Middle frontal gyrus (tissue), 1 donor: ENCODE data around the gene ARMCX5.
A peak's percentile ranks its signal among the peaks of the same experiment; 100 is the strongest.

Experiments
- DNase-seq: peaks from one replicate; pipeline ENCODE4 v3.0.0-alpha.2; 2015; ENCODE audit warnings: low spot score; ENCODE audit errors: extremely low spot score

The ARMCX5 gene

GRCh38 chrX:102599084-102599950 lies at the start of gene ARMCX5:
Gene ARMCX5, plus strand, starts transcription at chrX:102599515. Its CDS starts 2,627 bp downstream, at chrX:102602142.
- peak; percentile 71 for DNase-seq

GRCh38 chrX:102558607-102559006 lies 40.7 kb upstream of the ARMCX5 start:
- DNase-seq = no peak

- DNase-seq = no peak
Observed at GRCh38 chrX:102560423-102561068, 38.8 kb upstream of the ARMCX5 start.

GRCh38 chrX:102580891-102581290 lies 18.4 kb upstream of the ARMCX5 start:
- DNase-seq = no peak

GRCh38 chrX:102593367-102593766 lies 5.9 kb upstream of the ARMCX5 start:
- DNase-seq = no peak

GRCh38 chrX:102599951-102600579 lies 750 bp downstream of the ARMCX5 start:
- DNase-seq = no peak

- DNase-seq = no peak
Observed at GRCh38 chrX:102604327-102604726, 5.0 kb downstream of the ARMCX5 start.

- no peak for DNase-seq
Observed at GRCh38 chrX:102606115-102606514, 6.8 kb downstream of the ARMCX5 start.

- no peak for DNase-seq
Observed at GRCh38 chrX:102610905-102611304, 11.6 kb downstream of the ARMCX5 start.

- DNase-seq = no peak
Observed at GRCh38 chrX:102624105-102624504, 24.8 kb downstream of the ARMCX5 start.

- DNase-seq = no peak
Observed at GRCh38 chrX:102627640-102628039, 28.3 kb downstream of the ARMCX5 start.

- DNase-seq = no peak
Observed at GRCh38 chrX:102637561-102637960, 38.2 kb downstream of the ARMCX5 start.

- no peak for DNase-seq
Observed at GRCh38 chrX:102650903-102651241, 51.6 kb downstream of the ARMCX5 start.

- DNase-seq = peak; percentile 12
Observed at GRCh38 chrX:102651242-102652011, 52.1 kb downstream of the ARMCX5 start, which contains the start of gene GPRASP1. Gene GPRASP1, plus strand, starts transcription at chrX:102651483. Its CDS starts 2,431 bp downstream, at chrX:102653914.

GRCh38 chrX:102652031-102652688 lies 52.8 kb downstream of the ARMCX5 start:
- no peak for DNase-seq
